Fibroblast of villous mesenchyme (primary cell): ENCODE data around the gene PRKN. TPM values are rescaled to one million over a fixed set of nuclear protein-coding genes. Genes with fewer than 3 reads are reported as not detected.

Experiments
- DNase-seq: peaks from one replicate; pipeline ENCODE4 v3.0.0-alpha.2; 2010; ENCODE audit warnings: low read depth
- H3K4me3 ChIP-seq: 2 replicates; pipeline ENCODE4 v1.5.1; 2011; ENCODE audit warnings: low read depth, mild to moderate bottlenecking, low read length
- CTCF ChIP-seq: IDR thresholded peaks from 2 replicates; pipeline ENCODE4 v1.5.1; 2012; ENCODE audit warnings: low read depth, mild to moderate bottlenecking, low read length; ENCODE audit not compliant: insufficient read depth
- total RNA-seq: library from RNA; depleted of rRNA; stranded (reverse); fragments of >200 nt; gene quantifications from 2 replicates; pipeline ENCODE4 v1.2.3, GENCODE V29; 2012

Gene PRKN
- total RNA-seq, 1 donor: 2.2 TPM

GRCh38 chr6:162603231-162604015 lies 124.1 kb downstream of the PRKN start:
- no peak overlapping the region for H3K4me3 ChIP-seq
- no peak for DNase-seq
- TF ChIP-seq CTCF: no peak

- TF ChIP-seq CTCF: no peak
- H3K4me3 ChIP-seq: no peak overlapping the region
- no peak for DNase-seq
These were observed 124.8 kb downstream of the PRKN start for GRCh38 chr6:162602759-162603158.

GRCh38 chr6:162596676-162597075 lies 130.9 kb downstream of the PRKN start:
- H3K4me3 ChIP-seq: no peak overlapping the region
- no peak for DNase-seq
- no peak for TF ChIP-seq CTCF

GRCh38 chr6:162591517-162591916 lies 136.0 kb downstream of the PRKN start:
- TF ChIP-seq CTCF: no peak
- H3K4me3 ChIP-seq: no peak overlapping the region
- DNase-seq: no peak

GRCh38 chr6:162581988-162582780 lies 145.4 kb downstream of the PRKN start:
- H3K4me3 ChIP-seq: no peak overlapping the region
- TF ChIP-seq CTCF: no peak
- no peak for DNase-seq

GRCh38 chr6:162580619-162581018 lies 146.9 kb downstream of the PRKN start:
- TF ChIP-seq CTCF: no peak

More at GRCh38 chr6:162580619-162581018, 146.9 kb downstream of the PRKN start:
- no peak for DNase-seq
- H3K4me3 ChIP-seq: no peak overlapping the region
